Loucy (cell line): ENCODE measurements around the gene LRRC43.

Experiments
- H2AFZ ChIP-seq: fragments of 200-600 bp; sonication (generic); 2 replicates; pipeline ENCODE4 v1.6.0; 2016; ENCODE audit warnings: antibody characterized with exemption, mild to moderate bottlenecking, low read length, moderate library complexity
- H3F3A ChIP-seq: fragments of 200-600 bp; 2 replicates; pipeline ENCODE4 v1.6.0; 2016; ENCODE audit warnings: antibody characterized with exemption, low read depth, mild to moderate bottlenecking
- H3K27me3 ChIP-seq: fragments of 200-600 bp; sonication (generic); 2 replicates; pipeline ENCODE4 v1.6.1; 2014; ENCODE audit warnings: low read length, mild to moderate bottlenecking; ENCODE audit not compliant: insufficient read depth, poor library complexity, severe bottlenecking
- H3K36me3 ChIP-seq: fragments of 200-600 bp; sonication (generic); 2 replicates; pipeline ENCODE4 v1.6.1; 2016; ENCODE audit warnings: low read length; ENCODE audit not compliant: insufficient read depth
- H3K4me1 ChIP-seq: fragments of 200-600 bp; sonication (generic); 2 replicates; pipeline ENCODE4 v1.5.1; 2014; ENCODE audit warnings: low read length, mild to moderate bottlenecking; ENCODE audit not compliant: insufficient read depth, poor library complexity, severe bottlenecking
- H3K4me2 ChIP-seq: fragments of 200-600 bp; sonication (generic); 2 replicates; pipeline ENCODE4 v1.6.0; 2014; ENCODE audit warnings: antibody characterized with exemption, low read length, low read depth, mild to moderate bottlenecking; ENCODE audit not compliant: poor library complexity, severe bottlenecking
- H3K4me3 ChIP-seq: fragments of 200-600 bp; sonication (generic); 2 replicates; pipeline ENCODE4 v1.5.1; 2014; ENCODE audit warnings: low read length, mild to moderate bottlenecking, mixed read lengths; ENCODE audit not compliant: poor library complexity, severe bottlenecking
- H3K79me2 ChIP-seq: fragments of 200-600 bp; sonication (generic); 2 replicates; pipeline ENCODE4 v1.6.1; 2014; ENCODE audit warnings: low read length; ENCODE audit not compliant: insufficient read depth
- H3K9ac ChIP-seq: fragments of 200-600 bp; sonication (generic); 2 replicates; pipeline ENCODE4 v1.6.0; 2014; ENCODE audit warnings: mild to moderate bottlenecking, low read depth, low read length, moderate library complexity; ENCODE audit not compliant: poor library complexity, severe bottlenecking
- H3K9me2 ChIP-seq: fragments of 200-600 bp; sonication (generic); replicated peaks from 2 replicates; pipeline ENCODE4 v1.6.1; 2016; ENCODE audit warnings: low read depth, low read length, mixed read lengths
- H3K9me3 ChIP-seq: fragments of 200-600 bp; sonication (generic); 2 replicates; pipeline ENCODE4 v1.6.1; 2014; ENCODE audit warnings: mild to moderate bottlenecking, antibody characterized with exemption, low read length, low read depth; ENCODE audit not compliant: insufficient read depth
- H4K20me1 ChIP-seq: fragments of 200-600 bp; sonication (generic); 2 replicates; pipeline ENCODE4 v1.6.0; 2014; ENCODE audit warnings: antibody characterized with exemption, low read length, mild to moderate bottlenecking; ENCODE audit not compliant: insufficient read depth, poor library complexity, severe bottlenecking
- EZH2phosphoT487 ChIP-seq: fragments of 200-600 bp; IDR thresholded peaks from 2 replicates; pipeline ENCODE4 v1.6.1; 2018; ENCODE audit warnings: antibody characterized with exemption, mild to moderate bottlenecking, moderate library complexity, borderline replicate concordance
- TF ChIP-seq, protein P1 (sequence below): fragments of 200-600 bp; sonication (generic); conservative IDR thresholded peaks from 2 replicates; pipeline ENCODE4 v1.5.1; 2014; ENCODE audit warnings: mild to moderate bottlenecking, antibody characterized with exemption, low read length

The LRRC43 gene

GRCh38 chr12:122206111-122206881 lies 23.4 kb downstream of the LRRC43 start:
- no peaks in the 10 kb centered on the region for H3K9me3 ChIP-seq
- no peak overlapping the region for H2AFZ ChIP-seq
- no peak overlapping the region for H3K4me2 ChIP-seq
- no peaks in the 10 kb centered on the region for H3K27me3 ChIP-seq
- no peak overlapping the region for H3K9ac ChIP-seq
- H3K36me3 ChIP-seq = peaks cover 41% of the 10 kb centered on the region; the same call in 1 of the 2 replicates
- no peaks in the 10 kb centered on the region for H4K20me1 ChIP-seq
- no peak for TF ChIP-seq EZH2phosphoT487
- TF ChIP-seq, protein P1, sequence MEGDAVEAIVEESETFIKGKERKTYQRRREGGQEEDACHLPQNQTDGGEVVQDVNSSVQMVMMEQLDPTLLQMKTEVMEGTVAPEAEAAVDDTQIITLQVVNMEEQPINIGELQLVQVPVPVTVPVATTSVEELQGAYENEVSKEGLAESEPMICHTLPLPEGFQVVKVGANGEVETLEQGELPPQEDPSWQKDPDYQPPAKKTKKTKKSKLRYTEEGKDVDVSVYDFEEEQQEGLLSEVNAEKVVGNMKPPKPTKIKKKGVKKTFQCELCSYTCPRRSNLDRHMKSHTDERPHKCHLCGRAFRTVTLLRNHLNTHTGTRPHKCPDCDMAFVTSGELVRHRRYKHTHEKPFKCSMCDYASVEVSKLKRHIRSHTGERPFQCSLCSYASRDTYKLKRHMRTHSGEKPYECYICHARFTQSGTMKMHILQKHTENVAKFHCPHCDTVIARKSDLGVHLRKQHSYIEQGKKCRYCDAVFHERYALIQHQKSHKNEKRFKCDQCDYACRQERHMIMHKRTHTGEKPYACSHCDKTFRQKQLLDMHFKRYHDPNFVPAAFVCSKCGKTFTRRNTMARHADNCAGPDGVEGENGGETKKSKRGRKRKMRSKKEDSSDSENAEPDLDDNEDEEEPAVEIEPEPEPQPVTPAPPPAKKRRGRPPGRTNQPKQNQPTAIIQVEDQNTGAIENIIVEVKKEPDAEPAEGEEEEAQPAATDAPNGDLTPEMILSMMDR = no peak
- no peak overlapping the region for H3K4me3 ChIP-seq
- H3K9me2 ChIP-seq = no peaks in the 10 kb centered on the region
- H3K79me2 ChIP-seq = no peaks in the 10 kb centered on the region
- H3F3A ChIP-seq = no peaks in the 10 kb centered on the region
- no peaks in the 10 kb centered on the region for H3K4me1 ChIP-seq

DNA sequence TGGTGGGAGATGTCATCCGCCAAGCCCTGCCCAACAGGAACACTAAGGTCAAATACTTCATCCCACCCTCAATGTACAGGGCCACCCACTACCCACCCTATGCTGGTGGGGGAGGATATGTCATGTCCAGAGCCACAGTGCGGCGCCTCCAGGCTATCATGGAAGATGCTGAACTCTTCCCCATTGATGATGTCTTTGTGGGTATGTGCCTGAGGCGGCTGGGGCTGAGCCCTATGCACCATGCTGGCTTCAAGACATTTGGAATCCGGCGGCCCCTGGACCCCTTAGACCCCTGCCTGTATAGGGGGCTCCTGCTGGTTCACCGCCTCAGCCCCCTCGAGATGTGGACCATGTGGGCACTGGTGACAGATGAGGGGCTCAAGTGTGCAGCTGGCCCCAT lies 24.1 kb downstream of the LRRC43 start:
- H3K4me3 ChIP-seq = no peak overlapping the region
- peaks cover 47% of the 10 kb centered on the region; the same call in 1 of the 2 replicates for H3K36me3 ChIP-seq
- H4K20me1 ChIP-seq = no peaks in the 10 kb centered on the region
- no peaks in the 10 kb centered on the region for H3K79me2 ChIP-seq
- no peaks in the 10 kb centered on the region for H3K9me3 ChIP-seq
- H3K4me2 ChIP-seq = no peak overlapping the region
- H3F3A ChIP-seq = no peaks in the 10 kb centered on the region
- no peaks in the 10 kb centered on the region for H3K9me2 ChIP-seq
- TF ChIP-seq, protein P1 = no peak
- no peak for TF ChIP-seq EZH2phosphoT487
- H3K9ac ChIP-seq = no peak overlapping the region
- H2AFZ ChIP-seq = no peak overlapping the region
- no peaks in the 10 kb centered on the region for H3K4me1 ChIP-seq
- H3K27me3 ChIP-seq = no peaks in the 10 kb centered on the region

- Histone ChIP-seq H3K4me3 (no peak overlapping the region), H2AFZ (no peak overlapping the region), H3K79me2 (no peaks in the 10 kb centered on the region), H3K9me2 (no peaks in the 10 kb centered on the region), H3K4me1 (no peaks in the 10 kb centered on the region), H3K4me2 (no peak overlapping the region), H3F3A (no peaks in the 10 kb centered on the region), H3K36me3 (peaks cover 51% of the 10 kb centered on the region), H3K27me3 (no peaks in the 10 kb centered on the region), H3K9me3 (no peaks in the 10 kb centered on the region), H3K9ac (no peak overlapping the region), H4K20me1 (no peaks in the 10 kb centered on the region)
- no peak for TF ChIP-seq EZH2phosphoT487
- TF ChIP-seq, protein P1 = no peak
These were observed 24.5 kb downstream of the LRRC43 start for GRCh38 chr12:122207391-122207790.
